H1 (cell line): ENCODE measurements around the gene JAG2. TPM values are rescaled to one million over a fixed set of nuclear protein-coding genes. Genes with fewer than 3 reads are reported as not detected.

Experiments
- CHD7 ChIP-seq: fragments of 300-600 bp; sonication (generic); IDR thresholded peaks from 2 replicates; pipeline ENCODE4 v1.7.1; 2012; ENCODE audit warnings: low read length, moderate library complexity, mild to moderate bottlenecking, inconsistent platforms; ENCODE audit not compliant: insufficient replicate concordance
- SIX5 ChIP-seq: IDR thresholded peaks from 2 replicates; pipeline ENCODE4 v1.6.1; 2011; ENCODE audit warnings: mild to moderate bottlenecking, low read depth, low read length
- USF2 ChIP-seq: IDR thresholded peaks from 2 replicates; pipeline ENCODE4 v1.6.1; 2011; ENCODE audit warnings: low read length, improper control_type of control experiment
- polyA plus RNA-seq, 7 experiments: library from polyadenylated mRNA; depleted of rRNA in 3 of 7; stranded (reverse) in 5 of 7; unstranded in 2 of 7; fragments of >200 nt in 5 of 7; fragments of 200-250 nt in 2 of 7; gene quantifications; 1 replicate in 5 of 7; 2 replicates in 1 of 7; 4 replicates in 1 of 7; pipeline versions ENCODE4 v1.2.1 to v1.2.3, GENCODE V29; 2011 to 2013; ENCODE audit warnings: missing spikeins in 2 of 7, mixed read lengths in 2 of 7
- total RNA-seq: library from RNA; stranded (reverse); fragmentation: NEBNext Ultra II Directional; extraction: Animal tissue kit (Norgen Biotek cat#: 25700); gene quantifications from 2 replicates; pipeline ENCODE4 v1.2.1, GENCODE V29; 2021

Gene JAG2
- total and polyA plus RNA-seq, 2 of the 8 experiments (the other 6 are each of a cell fraction or from before 2014, with no cell fraction given) = 2.8 to 6.2 TPM

- TF ChIP-seq CHD7 (no peak), USF2 (no peak), SIX5 (no peak)
These were observed 4.6 kb upstream of the JAG2 start (continued) for GRCh38 chr14:105173145-105173544.
